LNCAP (cell line): ENCODE results near the gene R3HCC1L.

ENCODE experiments used
- CTCF ChIP-seq: fragments of 450-650 bp; IDR thresholded peaks from 2 replicates; pipeline ENCODE4 v1.5.1; 2017; ENCODE audit warnings: mild to moderate bottlenecking

R3HCC1L gene

GRCh38 chr10:98213740-98214139, 79.3 kb downstream of the R3HCC1L start:
- TF ChIP-seq CTCF = no peak

GRCh38 chr10:98215373-98215772, 80.9 kb downstream of the R3HCC1L start:
- TF ChIP-seq CTCF = no peak

GRCh38 chr10:98217801-98218200, 83.3 kb downstream of the R3HCC1L start:
- no peak for TF ChIP-seq CTCF

GRCh38 chr10:98223874-98224273, 89.4 kb downstream of the R3HCC1L start:
- TF ChIP-seq CTCF = no peak

- no peak for TF ChIP-seq CTCF
Measured at GRCh38 chr10:98224509-98224908, 90.1 kb downstream of the R3HCC1L start.

- TF ChIP-seq CTCF = no peak
Measured at GRCh38 chr10:98224996-98225395, 90.5 kb downstream of the R3HCC1L start.

GRCh38 chr10:98226508-98227144, 92.2 kb downstream of the R3HCC1L start:
- TF ChIP-seq CTCF = no peak

- no peak for TF ChIP-seq CTCF
Measured at GRCh38 chr10:98231417-98231816, 97.0 kb downstream of the R3HCC1L start.
